Endometrial microvascular endothelial cells (primary cell): Measurements from ENCODE around the gene OPN1SW. TPM values are rescaled to one million over a fixed set of nuclear protein-coding genes. Genes with fewer than 3 reads are reported as not detected.

Experiments used
- in situ Hi-C: cut with HindIII; loops from 2 replicates; pipeline ENCODE4 v1.10.0; 2017; ENCODE audit warnings: low sequenced_read_pairs, low pct_unique_long_range_greater_than_20kb; ENCODE audit errors: inconsistent ontology term
- total RNA-seq: library from RNA; depleted of rRNA; stranded (reverse); fragments of >200 nt; gene quantifications from one replicate; pipeline ENCODE4 v1.2.3, GENCODE V29; 2015; ENCODE audit errors: inconsistent ontology term

The OPN1SW gene, protein sequence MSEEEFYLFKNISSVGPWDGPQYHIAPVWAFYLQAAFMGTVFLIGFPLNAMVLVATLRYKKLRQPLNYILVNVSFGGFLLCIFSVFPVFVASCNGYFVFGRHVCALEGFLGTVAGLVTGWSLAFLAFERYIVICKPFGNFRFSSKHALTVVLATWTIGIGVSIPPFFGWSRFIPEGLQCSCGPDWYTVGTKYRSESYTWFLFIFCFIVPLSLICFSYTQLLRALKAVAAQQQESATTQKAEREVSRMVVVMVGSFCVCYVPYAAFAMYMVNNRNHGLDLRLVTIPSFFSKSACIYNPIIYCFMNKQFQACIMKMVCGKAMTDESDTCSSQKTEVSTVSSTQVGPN
- total RNA-seq, result not detected

DNA sequence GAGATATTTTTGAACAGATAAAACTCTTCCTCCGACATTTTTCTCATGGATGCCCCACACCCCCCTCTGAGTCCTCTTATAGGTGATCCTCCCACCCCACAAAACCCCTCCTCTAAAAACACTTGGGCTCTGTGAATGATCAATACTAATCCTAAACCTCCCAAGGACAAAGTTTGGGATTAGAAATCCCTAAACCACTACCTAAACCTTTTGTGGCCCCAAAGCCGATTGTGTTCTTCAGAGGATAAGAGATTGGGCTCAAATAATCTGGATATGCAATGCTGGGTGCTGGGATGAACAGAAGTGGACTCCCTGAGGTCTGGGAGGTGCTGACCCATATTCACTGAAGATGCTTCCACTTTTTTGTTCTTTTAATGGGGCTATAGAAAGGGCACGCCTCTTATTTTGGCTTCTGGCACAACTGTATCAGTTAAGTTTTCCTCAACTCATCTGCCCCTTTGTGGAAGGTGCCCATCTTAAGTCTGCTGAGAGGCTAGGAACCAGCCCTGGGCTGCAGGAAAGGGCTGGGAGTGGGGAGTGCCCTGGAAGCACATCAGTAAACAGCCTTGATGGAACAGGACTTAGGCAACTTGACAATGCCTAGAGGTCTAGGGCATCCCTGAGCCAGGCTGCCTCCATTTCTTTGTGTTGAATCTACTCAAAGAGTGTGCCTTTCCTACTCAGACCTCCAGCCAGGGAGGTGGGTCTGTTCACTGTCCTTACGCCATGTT, at the start of gene OPN1SW:
Gene OPN1SW (minus strand): TSS at position 51 of the 731 bp plus-strand sequence. CDS start 13 bp downstream, at position 38.
- in situ Hi-C loops, result no loop called here

DNA sequence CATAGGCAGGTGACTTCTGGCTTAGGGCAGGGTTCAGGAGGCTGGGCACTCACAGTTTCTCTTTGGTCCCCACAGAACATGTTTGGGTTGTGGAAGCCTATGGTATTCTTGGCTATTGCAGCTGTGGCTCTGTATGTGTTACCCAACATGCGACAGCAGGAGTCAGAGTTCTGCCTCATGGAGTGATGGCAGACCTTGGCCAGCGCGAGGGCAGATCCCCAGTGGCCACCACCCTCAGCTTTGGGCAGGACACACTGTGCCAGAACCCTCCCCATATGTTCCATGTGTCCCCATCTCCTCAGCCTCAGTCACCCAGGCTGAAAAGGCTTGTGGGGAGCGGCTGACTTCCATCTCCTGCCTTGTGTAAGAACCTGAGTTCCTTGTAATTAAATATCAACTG, 46.1 kb upstream of the OPN1SW start:
- in situ Hi-C loops, result no loop called here

DNA sequence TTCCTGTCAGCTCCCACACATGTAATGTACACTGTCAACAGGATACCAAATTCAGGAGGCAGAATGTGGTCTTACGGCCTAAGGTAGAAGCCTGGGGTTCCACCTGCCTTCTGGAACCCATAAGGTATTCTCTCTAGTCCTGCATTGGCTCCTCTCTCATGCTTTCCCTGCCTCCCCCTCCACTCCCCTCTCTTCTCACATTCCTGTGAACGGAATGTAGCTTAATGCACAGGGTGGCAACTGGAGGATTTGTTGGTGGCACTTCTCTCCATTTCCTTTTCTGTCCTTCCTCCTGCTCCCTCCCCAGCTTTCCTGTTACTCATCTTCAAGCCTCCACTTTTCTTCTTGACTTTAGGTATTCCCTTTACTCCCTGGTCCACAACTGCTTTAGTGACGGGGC, 43.1 kb upstream of the OPN1SW start:
- in situ Hi-C loops, result no loop called here

DNA sequence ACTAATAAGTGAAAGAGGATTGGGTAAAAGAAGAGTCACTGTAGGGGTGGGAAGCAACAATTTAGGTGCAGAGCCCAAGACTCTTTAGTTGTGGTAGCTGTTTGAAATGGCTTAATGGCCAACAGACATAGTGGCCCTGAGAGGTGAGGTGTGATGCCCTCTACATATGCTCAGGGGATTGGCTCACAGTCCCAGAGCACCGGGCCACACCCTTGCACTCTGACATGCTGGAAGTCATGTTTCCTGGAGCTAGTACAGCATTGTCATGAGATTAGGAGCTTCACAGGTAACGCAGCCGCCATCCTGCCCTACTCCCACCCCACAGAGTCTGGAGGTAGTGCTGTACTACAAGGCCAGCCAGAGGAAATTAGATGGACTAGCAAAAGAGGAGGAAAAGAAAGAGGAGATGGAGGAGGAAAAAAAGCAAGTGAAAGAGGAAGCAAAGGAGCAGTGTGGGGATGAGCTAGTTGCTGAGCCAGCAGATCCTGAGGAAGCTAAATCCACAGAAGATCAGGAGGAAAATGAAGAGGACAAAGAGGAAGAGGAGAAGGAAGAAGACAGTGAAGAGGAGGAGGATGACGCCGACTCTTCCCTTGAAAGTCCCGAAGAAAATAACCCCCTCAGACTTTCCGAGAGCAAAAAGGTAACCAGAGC, 39.8 kb upstream of the OPN1SW start:
- in situ Hi-C loops, result no loop called here

DNA sequence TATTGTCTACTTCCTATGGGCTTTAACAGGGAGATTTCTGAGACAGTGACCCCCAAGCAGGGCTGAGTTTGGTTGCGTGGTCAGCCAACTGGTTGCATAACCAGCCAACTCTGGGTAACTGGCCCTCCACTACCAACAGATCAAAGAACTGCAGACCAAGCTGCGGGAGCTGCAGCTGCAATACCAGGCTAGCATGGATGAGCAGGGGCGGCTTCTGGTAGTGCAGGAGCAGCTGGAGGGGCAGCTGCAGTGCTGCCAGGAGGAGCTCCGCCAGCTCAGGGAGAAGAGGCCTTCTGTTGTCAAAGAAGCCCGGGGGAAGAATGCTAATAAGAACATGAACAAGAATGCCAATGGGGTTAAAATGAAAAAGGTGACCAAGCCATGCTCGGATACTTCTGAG, 38.9 kb upstream of the OPN1SW start:
- in situ Hi-C loops, result no loop called here

- in situ Hi-C loops, result no loop called here
These were observed 37.0 kb upstream of the OPN1SW start for GRCh38 chr7:128812514-128813168.

DNA sequence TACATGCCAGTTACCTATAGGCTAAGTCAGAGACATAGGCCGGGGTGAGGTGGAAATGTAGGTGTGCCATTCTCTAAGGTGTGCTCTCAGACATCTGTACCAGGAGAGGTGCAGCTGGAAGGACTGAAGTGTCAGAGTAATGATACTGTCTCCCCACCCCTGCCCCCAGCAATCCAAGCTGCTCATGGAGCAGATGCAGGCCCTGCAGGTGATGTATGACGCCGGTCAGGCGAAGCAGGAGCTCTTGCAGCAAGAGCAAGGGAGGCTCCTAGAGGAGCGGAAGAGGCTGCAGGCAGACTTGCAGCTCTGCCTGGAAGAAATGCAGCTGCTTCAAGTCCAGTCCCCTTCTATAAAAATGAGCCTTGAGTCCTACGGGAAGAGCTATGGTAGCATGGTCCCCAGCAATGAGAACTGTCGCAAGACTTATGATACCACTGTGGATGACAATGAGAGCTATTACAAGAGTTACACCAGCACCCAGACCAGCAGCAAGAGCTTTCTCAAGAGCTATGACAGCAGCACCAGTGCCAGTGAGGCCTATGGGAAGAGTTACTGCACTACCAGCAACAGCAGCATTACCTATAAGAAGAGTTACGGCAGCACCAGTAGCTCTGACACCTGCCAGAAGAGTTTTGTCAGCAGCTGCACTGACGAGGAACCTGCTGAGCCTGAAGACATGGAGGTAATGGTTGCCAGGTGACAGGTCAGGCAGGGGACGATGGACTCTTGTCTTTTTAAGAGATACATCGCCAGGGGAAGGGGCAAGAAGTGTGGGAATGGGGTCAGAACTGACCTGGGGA, 36.2 kb upstream of the OPN1SW start:
- in situ Hi-C loops, result no loop called here

- in situ Hi-C loops, result no loop called here
These were observed 35.4 kb upstream of the OPN1SW start for GRCh38 chr7:128810997-128811396.

- in situ Hi-C loops, result no loop called here
These were observed 34.9 kb upstream of the OPN1SW start for GRCh38 chr7:128810473-128810872.

DNA sequence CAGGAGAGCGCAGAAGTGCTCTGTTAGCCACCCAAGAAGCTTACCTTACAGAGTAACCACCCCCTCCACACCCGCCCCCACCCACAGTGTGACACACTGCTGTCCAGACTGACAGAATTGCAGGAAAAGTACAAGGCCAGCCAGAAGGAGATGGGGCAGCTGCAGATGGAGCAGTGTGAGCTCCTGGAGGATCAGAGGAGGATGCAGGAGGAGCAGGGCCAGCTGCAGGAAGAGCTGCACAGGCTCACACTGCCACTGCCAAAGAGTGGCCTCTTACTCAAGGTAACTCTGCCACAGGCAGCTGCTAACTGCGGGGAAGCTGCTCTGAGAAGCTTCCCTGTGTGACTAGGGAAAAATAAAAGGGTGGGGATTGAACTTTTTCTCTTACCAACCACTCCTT, 33.8 kb upstream of the OPN1SW start:
- in situ Hi-C loops, result no loop called here

DNA sequence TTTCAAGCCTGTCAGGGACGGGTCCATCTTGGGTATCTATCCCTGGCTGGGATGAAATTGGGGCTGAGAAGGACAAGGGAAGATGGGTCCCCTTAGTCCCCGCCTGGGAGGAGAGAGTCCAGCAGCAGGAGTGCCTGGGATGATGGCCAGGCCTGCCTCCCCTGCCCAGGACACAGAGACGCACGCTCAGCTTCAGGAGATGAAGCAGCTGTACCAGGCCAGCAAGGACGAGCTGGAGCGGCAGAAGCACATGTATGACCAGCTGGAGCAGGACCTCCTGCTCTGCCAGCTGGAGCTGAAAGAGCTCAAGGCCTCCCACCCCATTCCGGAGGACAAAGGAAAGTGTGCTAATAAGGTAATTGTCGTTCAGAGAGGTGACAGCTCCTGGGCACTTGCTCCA, 31.6 kb upstream of the OPN1SW start:
- in situ Hi-C loops, result no loop called here

GRCh38 chr7:128805225-128805624, 29.6 kb upstream of the OPN1SW start:
- in situ Hi-C loops, result no loop called here

- in situ Hi-C loops, result no loop called here
These were observed 28.9 kb upstream of the OPN1SW start for GRCh38 chr7:128804484-128804883.

- in situ Hi-C loops, result no loop called here
These were observed 26.2 kb upstream of the OPN1SW start for GRCh38 chr7:128801667-128802418.

DNA sequence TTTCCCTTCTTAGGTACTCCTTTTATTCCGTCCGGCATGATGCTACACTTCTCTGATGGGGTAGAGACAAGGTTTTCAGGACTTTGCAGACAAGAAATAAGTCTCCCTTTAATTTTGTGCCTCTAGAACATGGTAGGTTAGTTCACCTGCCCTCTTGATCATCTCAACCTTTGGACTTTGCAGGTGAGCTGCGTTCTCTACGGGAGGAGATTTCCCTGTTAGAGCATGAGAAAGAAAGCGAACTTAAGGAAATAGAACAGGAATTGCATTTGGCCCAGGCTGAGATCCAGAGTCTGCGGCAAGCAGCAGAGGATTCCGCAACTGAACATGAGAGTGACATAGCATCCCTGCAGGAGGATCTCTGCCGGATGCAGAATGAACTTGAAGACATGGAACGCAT, 25.4 kb upstream of the OPN1SW start:
- in situ Hi-C loops, result no loop called here

- in situ Hi-C loops, result no loop called here
These were observed 25.0 kb upstream of the OPN1SW start for GRCh38 chr7:128800567-128800966.

DNA sequence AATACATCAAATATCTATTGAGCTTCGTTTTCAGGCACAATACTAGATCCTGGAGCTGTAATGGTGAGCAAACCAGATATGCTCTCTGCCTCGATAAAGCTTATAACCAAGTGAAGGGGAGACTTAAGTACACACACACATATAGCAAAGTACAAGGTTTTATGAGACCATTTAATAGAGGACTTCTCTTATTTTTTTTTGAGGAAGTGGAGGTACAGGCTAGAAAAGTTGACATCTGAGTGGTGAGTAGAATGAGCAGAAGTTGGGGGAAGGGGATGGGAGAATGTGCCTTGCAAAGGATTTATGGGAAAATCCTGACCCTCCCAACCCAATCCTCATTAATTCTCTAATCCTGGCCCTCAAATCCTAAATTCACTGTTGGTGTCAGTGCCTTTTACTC, 23.9 kb upstream of the OPN1SW start:
- in situ Hi-C loops, result no loop called here

GRCh38 chr7:128796327-128796726, 20.7 kb upstream of the OPN1SW start:
- in situ Hi-C loops, result no loop called here
